Measurements from ENCODE around the gene CYP1A2. TPM values are rescaled to one million over a fixed set of nuclear protein-coding genes. Genes with fewer than 3 reads are reported as not detected.
A peak's percentile ranks its signal among the peaks of the same experiment; 100 is the strongest.

CYP1A2 gene
- polyA plus RNA-seq, 3 donors: not detected

- TF ChIP-seq, protein P1, sequence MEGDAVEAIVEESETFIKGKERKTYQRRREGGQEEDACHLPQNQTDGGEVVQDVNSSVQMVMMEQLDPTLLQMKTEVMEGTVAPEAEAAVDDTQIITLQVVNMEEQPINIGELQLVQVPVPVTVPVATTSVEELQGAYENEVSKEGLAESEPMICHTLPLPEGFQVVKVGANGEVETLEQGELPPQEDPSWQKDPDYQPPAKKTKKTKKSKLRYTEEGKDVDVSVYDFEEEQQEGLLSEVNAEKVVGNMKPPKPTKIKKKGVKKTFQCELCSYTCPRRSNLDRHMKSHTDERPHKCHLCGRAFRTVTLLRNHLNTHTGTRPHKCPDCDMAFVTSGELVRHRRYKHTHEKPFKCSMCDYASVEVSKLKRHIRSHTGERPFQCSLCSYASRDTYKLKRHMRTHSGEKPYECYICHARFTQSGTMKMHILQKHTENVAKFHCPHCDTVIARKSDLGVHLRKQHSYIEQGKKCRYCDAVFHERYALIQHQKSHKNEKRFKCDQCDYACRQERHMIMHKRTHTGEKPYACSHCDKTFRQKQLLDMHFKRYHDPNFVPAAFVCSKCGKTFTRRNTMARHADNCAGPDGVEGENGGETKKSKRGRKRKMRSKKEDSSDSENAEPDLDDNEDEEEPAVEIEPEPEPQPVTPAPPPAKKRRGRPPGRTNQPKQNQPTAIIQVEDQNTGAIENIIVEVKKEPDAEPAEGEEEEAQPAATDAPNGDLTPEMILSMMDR (IDR thresholded peaks at IDR 0.05): no peak
- H2AFZ ChIP-seq (ENCODE audit: insufficient read depth, low read depth, low read length, poor library complexity, severe bottlenecking): no peak overlapping the region
- H3K27ac ChIP-seq (ENCODE audit: low read depth in 1 of 2, low read length in 2 of 2): peak overlapping the region; percentile 96 to 97
- H3K79me2 ChIP-seq (ENCODE audit: insufficient read depth, low read length): peaks cover 94% of the 10 kb centered on the region
- peak overlapping the region; percentile 76 for H3K9ac ChIP-seq (ENCODE audit: insufficient read depth, low read length, poor library complexity, severe bottlenecking)
- no peaks in the 10 kb centered on the region for H3K27me3 ChIP-seq (ENCODE audit: control insufficient read depth in 2 of 2, insufficient read depth in 2 of 2, low read length in 2 of 2)
- intact Hi-C loops (cut with micrococcal nuclease): no loop called here
- no peaks in the 10 kb centered on the region for H3K9me3 ChIP-seq (replicated peaks in 1 of 2; ENCODE audit: control insufficient read depth in 1 of 2, insufficient read depth in 1 of 2, low read length in 2 of 2)
- DNase-seq: no peak
- Mint-ChIP-seq H3K27me3 (ENCODE audit: low read depth in 3 of 3) (peaks cover 0 to 2% (median 0%) of the 10 kb centered on the region in 3 donors), H3K9me3 (peaks cover 0 to 2% (median 0%) of the 10 kb centered on the region in 7 donors), H3K36me3 (peaks cover 40 to 61% of the 10 kb centered on the region in 2 donors), H3K4me3 (peak overlapping the region; percentile 94 to 95), H3K4me1 (peaks cover 91% of the 10 kb centered on the region), H3K27ac (peak overlapping the region; percentile 99 to 100 (median 100))
- peak overlapping the region; percentile 17 to 100 (median 46) for H3K4me3 ChIP-seq (replicated peaks in 1 of 3; ENCODE audit: low read depth in 2 of 3, low read length in 3 of 3)
- H3K4me1 ChIP-seq (ENCODE audit: control insufficient read depth in 1 of 2, insufficient read depth in 2 of 2, low read length in 2 of 2): peaks cover 97 to 100% of the 10 kb centered on the region in 2 donors
- H3K4me2 ChIP-seq (replicated peaks; ENCODE audit: extremely low read depth, low read length, poor library complexity, severe bottlenecking): peak overlapping the region; percentile 93
- peaks cover 31% of the 10 kb centered on the region for H4K20me1 ChIP-seq (ENCODE audit: insufficient read depth, low read length)
- WGBS (ENCODE audit: insufficient coverage): 4% methylated on average over 14 of the region's 14 CpGs
- H3K36me3 ChIP-seq (replicated peaks in 1 of 2; ENCODE audit: control insufficient read depth in 1 of 2, insufficient read depth in 2 of 2, low read length in 2 of 2): peaks cover 12 to 28% of the 10 kb centered on the region in 2 donors
Measured at GRCh38 chr15:74789171-74789631, 40.6 kb downstream of the CYP1A2 start.

GRCh38 chr15:74789741-74790079, 41.1 kb downstream of the CYP1A2 start:
- peaks cover 39 to 62% of the 10 kb centered on the region in 2 donors for H3K36me3 Mint-ChIP-seq
- Histone ChIP-seq H3K36me3 (replicated peaks in 1 of 2; ENCODE audit: control insufficient read depth in 1 of 2, insufficient read depth in 2 of 2, low read length in 2 of 2) (peaks cover 16 to 33% of the 10 kb centered on the region in 2 donors), H3K4me2 (replicated peaks; ENCODE audit: extremely low read depth, low read length, poor library complexity, severe bottlenecking) (peak overlapping the region; percentile 93), H3K9ac (ENCODE audit: insufficient read depth, low read length, poor library complexity, severe bottlenecking) (peak overlapping the region; percentile 76), H3K27me3 (ENCODE audit: control insufficient read depth in 2 of 2, insufficient read depth in 2 of 2, low read length in 2 of 2) (no peaks in the 10 kb centered on the region), H3K9me3 (replicated peaks in 1 of 2; ENCODE audit: control insufficient read depth in 1 of 2, insufficient read depth in 1 of 2, low read length in 2 of 2) (no peaks in the 10 kb centered on the region), H3K4me1 (ENCODE audit: control insufficient read depth in 1 of 2, insufficient read depth in 2 of 2, low read length in 2 of 2) (peaks cover 95 to 100% of the 10 kb centered on the region in 2 donors), H3K27ac (ENCODE audit: low read depth in 1 of 2, low read length in 2 of 2) (peak overlapping the region; percentile 96 to 97), H3K79me2 (ENCODE audit: insufficient read depth, low read length) (peaks cover 94% of the 10 kb centered on the region), H3K4me3 (replicated peaks in 1 of 3; ENCODE audit: low read depth in 2 of 3, low read length in 3 of 3) (peak overlapping the region; percentile 17 to 100 (median 46)), H2AFZ (ENCODE audit: insufficient read depth, low read depth, low read length, poor library complexity, severe bottlenecking) (no peak overlapping the region), H4K20me1 (ENCODE audit: insufficient read depth, low read length) (peaks cover 36% of the 10 kb centered on the region)
- H3K4me1 Mint-ChIP-seq: peaks cover 92% of the 10 kb centered on the region
- H3K27me3 Mint-ChIP-seq (ENCODE audit: low read depth in 3 of 3): peaks cover 0 to 2% (median 0%) of the 10 kb centered on the region in 3 donors
- H3K4me3 Mint-ChIP-seq: peak overlapping the region; percentile 94 to 95
- DNase-seq: no peak
- TF ChIP-seq, protein P1 (IDR thresholded peaks at IDR 0.05): no peak
- 0% methylated on average over 1 of the region's 3 CpGs for WGBS (ENCODE audit: insufficient coverage)
- peaks cover 0 to under 1% (median 0%) of the 10 kb centered on the region in 7 donors for H3K9me3 Mint-ChIP-seq
- peak overlapping the region; percentile 99 to 100 (median 100) for H3K27ac Mint-ChIP-seq
- intact Hi-C loops (cut with micrococcal nuclease): loop anchor here in 1 of 2 donors (1.0 kb wide), 1 partner anchor 10 kb away; no protein-coding TSS in a partner anchor

All from CD14-positive monocyte (primary cell).